HCT116 (cell line): ENCODE data around the gene PPM1D. TPM values are rescaled to one million over a fixed set of nuclear protein-coding genes. Genes with fewer than 3 reads are reported as not detected.

Source experiments
- ATAC-seq: fragments of 200-7000 bp; cut with Tn5 transposase; 2 replicates; pipeline ENCODE4 v1.9.1; 2020; ENCODE audit warnings: mild to moderate bottlenecking, moderate library complexity
- BruUV-seq: library from RNA; stranded (reverse); fragments of 400-500 nt; replicated peaks from 2 replicates; lab custom pipeline; 2021; lab: Mats Ljungman, UMichigan
- CTCF ChIA-PET: fragments of 300-600 bp; sonication (Branson Sonifier 250); formaldehyde crosslinking; loops from one replicate; lab custom pipeline; 2021; ENCODE audit warnings: antibody characterized with exemption; lab: Charles Lee
- POLR2A ChIA-PET: fragments of 300-600, 350-600 bp; sonication (Branson Sonifier 250); formaldehyde crosslinking; loops from one replicate; lab custom pipeline; 2021; ENCODE audit warnings: antibody characterized with exemption; lab: Charles Lee
- RAD21 ChIA-PET, 2 experiments: fragments of 300-600 bp; sonication (Branson Sonifier 250); formaldehyde crosslinking; loops; one replicate each; lab custom pipeline; 2023; ENCODE audit warnings: low total read pairs in 2 of 2; ENCODE audit not compliant: uncharacterized antibody in 2 of 2, unreplicated experiment in 2 of 2, low non-redundant PET in 1 of 2; lab: Charles Lee
- DNase-seq: peaks from one replicate; pipeline ENCODE4 v3.0.0-alpha.2; 2010; ENCODE audit warnings: low read depth, low spot score
- H2AFZ ChIP-seq: fragments of 200-600 bp; shearing (Covaris generic), sonication (generic); 2 replicates; pipeline ENCODE4 v1.6.1; 2017; ENCODE audit warnings: low read depth, mixed run types, mixed read lengths, antibody characterized with exemption, low read length; ENCODE audit not compliant: poor library complexity, severe bottlenecking
- H3K27ac ChIP-seq: 2 replicates; pipeline ENCODE4 v1.5.1; 2012; ENCODE audit warnings: low read depth, low read length
- H3K27me3 ChIP-seq: fragments of 200-600 bp; sonication (generic); 2 replicates; pipeline ENCODE4 v1.6.1; 2016; ENCODE audit warnings: mixed run types, low read length, mixed read lengths; ENCODE audit not compliant: insufficient read depth
- H3K36me3 ChIP-seq, 2 experiments: fragments of 200-500 bp in 1 of 2; fragments of 200-600 bp in 1 of 2; sonication (Bioruptor generic) in 1 of 2; sonication (generic) in 1 of 2; 2 replicates each; pipeline versions ENCODE4 v1.5.1 to v1.6.1; 2014 to 2016; ENCODE audit warnings: low read length in 2 of 2, inconsistent platforms in 1 of 2, mixed read lengths in 1 of 2, mixed run types in 1 of 2; ENCODE audit not compliant: insufficient read depth in 2 of 2, control insufficient read depth in 1 of 2
- H3K4me1 ChIP-seq, 2 experiments: fragments of 200-600 bp in 1 of 2; sonication (generic) in 1 of 2; 2 replicates each; pipeline versions ENCODE4 v1.5.1 to v1.6.1; 2012 to 2017; ENCODE audit warnings: low read length in 2 of 2, inconsistent platforms in 1 of 2, mild to moderate bottlenecking in 1 of 2, mixed read lengths in 1 of 2, mixed run types in 1 of 2, moderate library complexity in 1 of 2; ENCODE audit not compliant: insufficient read depth in 2 of 2, control insufficient read depth in 1 of 2
- H3K4me2 ChIP-seq: fragments of 200-600 bp; sonication (generic); 2 replicates; pipeline ENCODE4 v1.6.1; 2017; ENCODE audit warnings: mixed run types, low read length, mixed read lengths
- H3K4me3 ChIP-seq, 2 experiments: fragments of 200-600 bp in 1 of 2; sonication (generic) in 1 of 2; replicated peaks in 1 of 2; 2 replicates each; pipeline ENCODE4 v1.5.1; 2011 to 2016; ENCODE audit warnings: low read length in 2 of 2, control low read depth in 1 of 2, low read depth in 1 of 2, mild to moderate bottlenecking in 1 of 2, mixed read lengths in 1 of 2, mixed run types in 1 of 2
- H3K79me2 ChIP-seq: fragments of 200-600 bp; sonication (generic); 2 replicates; pipeline ENCODE4 v1.6.1; 2017; ENCODE audit warnings: mild to moderate bottlenecking, mixed run types, low read length, moderate library complexity, mixed read lengths; ENCODE audit not compliant: insufficient read depth
- H3K9ac ChIP-seq: fragments of 200-600 bp; sonication (generic); 2 replicates; pipeline ENCODE4 v1.6.1; 2016; ENCODE audit warnings: low read length, mixed read lengths
- H3K9me2 ChIP-seq: fragments of 200-600 bp; sonication (generic), shearing (Covaris generic); 2 replicates; pipeline ENCODE4 v1.6.1; 2017; ENCODE audit warnings: mixed run types, mild to moderate bottlenecking, moderate library complexity; ENCODE audit not compliant: insufficient read depth
- H3K9me3 ChIP-seq, 2 experiments: fragments of 200-500 bp in 1 of 2; fragments of 200-600 bp in 1 of 2; sonication (Bioruptor generic) in 1 of 2; sonication (generic) in 1 of 2; 2 replicates each; pipeline ENCODE4 v1.6.1; 2014 to 2017; ENCODE audit warnings: low read length in 2 of 2, mixed read lengths in 2 of 2, inconsistent platforms in 1 of 2, low read depth in 1 of 2, mild to moderate bottlenecking in 1 of 2, mixed run types in 1 of 2, moderate library complexity in 1 of 2; ENCODE audit not compliant: control insufficient read depth in 1 of 2, insufficient read depth in 1 of 2
- H4K20me1 ChIP-seq: fragments of 200-600 bp; sonication (generic), shearing (Covaris generic); 2 replicates; pipeline ENCODE4 v1.6.1; 2017; ENCODE audit warnings: mixed run types, mild to moderate bottlenecking, moderate library complexity; ENCODE audit not compliant: insufficient read depth
- CBX3 ChIP-seq: IDR thresholded peaks from 2 replicates; pipeline ENCODE4 v1.6.1; 2012; ENCODE audit warnings: low read depth
- CTCF ChIP-seq, 3 experiments: fragments of 200-600 bp in 1 of 3; sonication (generic) in 1 of 3; IDR thresholded peaks in 2 of 3; conservative IDR thresholded peaks in 1 of 3; 2 replicates each; pipeline ENCODE4 v1.5.1; 2012 to 2017; ENCODE audit warnings: low read depth in 2 of 3, low read length in 2 of 3, antibody characterized with exemption in 1 of 3, borderline replicate concordance in 1 of 3, control low read depth in 1 of 3, mild to moderate bottlenecking in 1 of 3, mixed read lengths in 1 of 3, mixed run types in 1 of 3, moderate library complexity in 1 of 3; ENCODE audit not compliant: insufficient read depth in 1 of 3
- JUND ChIP-seq: IDR thresholded peaks from 2 replicates; pipeline ENCODE4 v1.6.1; 2012
- POLR2AphosphoS5 ChIP-seq: IDR thresholded peaks from 2 replicates; pipeline ENCODE4 v1.6.1; 2011; ENCODE audit warnings: mild to moderate bottlenecking, low read depth, low read length, moderate library complexity
- RAD21 ChIP-seq: IDR thresholded peaks from 2 replicates; pipeline ENCODE4 v1.6.1; 2012; ENCODE audit warnings: low read depth, mild to moderate bottlenecking
- SP1 ChIP-seq: IDR thresholded peaks from 2 replicates; pipeline ENCODE4 v1.6.1; 2012; ENCODE audit warnings: low read depth
- intact Hi-C: fragments of 100-400 bp; cut with micrococcal nuclease; formaldehyde crosslinking; loops from 2 replicates; pipeline ENCODE4 v1.10.0; 2022
- total RNA-seq: library from RNA; stranded (reverse); gene quantifications from one replicate; pipeline ENCODE4 v1.2.1, GENCODE V29; 2021; ENCODE audit not compliant: unreplicated experiment

Gene PPM1D
- total RNA-seq, 1 experiment from 2014 or later: 29.1 TPM

GRCh38 chr17:60641810-60642220 lies 41.8 kb downstream of the PPM1D start:
- Histone ChIP-seq H2AFZ (no peak overlapping the region), H3K9ac (no peak overlapping the region), H3K4me2 (peak overlapping the region; percentile 1; the same call in 1 of the 2 replicates), H3K4me3 (no peak overlapping the region), H3K9me2 (no peaks in the 10 kb centered on the region), H3K4me1 (peaks cover 4 to 6% of the 10 kb centered on the region in 2 experiments; a peak in 3 of 4 replicates), H3K79me2 (peaks cover 27% of the 10 kb centered on the region), H4K20me1 (no peaks in the 10 kb centered on the region; the same call in 1 of the 2 replicates), H3K36me3 (peaks cover 0 to 4% of the 10 kb centered on the region in 2 experiments; a peak in 1 of 4 replicates), H3K9me3 (no peaks in the 10 kb centered on the region), H3K27ac (no peak overlapping the region), H3K27me3 (no peaks in the 10 kb centered on the region)
- ChIA-PET POLR2A (no interaction called here), CTCF (interaction anchor here (1.2 to 1.3 kb wide), 2 partner anchors 36 to 47 kb away, joined by 3 read pairs; partner anchors contain the start of gene BCAS3), RAD21 (no interaction called here)
- intact Hi-C loops: loop anchor here (10.0 kb wide), 1 partner anchor 537 kb away; no protein-coding TSS in a partner anchor
- DNase-seq (peak; percentile 78), ATAC-seq (peak; percentile 79)
- TF ChIP-seq SP1 (no peak), POLR2AphosphoS5 (peak; percentile 44; the same call in 1 of the 2 replicates), CBX3 (peak; percentile 50; the same call in 1 of the 2 replicates), RAD21 (peak; percentile 64), JUND (peak; percentile 22; the same call in 1 of the 2 replicates), CTCF (IDR thresholded peaks at IDR 0.05 in 2 of 3, conservative IDR thresholded peaks at IDR 0.05 in 1 of 3; ENCODE audit: borderline replicate concordance in 1 of 3, insufficient read depth in 1 of 3, low read depth in 2 of 3, low read length in 2 of 3) (peak; percentile 46 to 80 (median 67); a peak in 5 of 6 replicates)
- no TSS peak for BruUV-seq
